ENCODE results near the gene TBX4. TPM values are rescaled to one million over a fixed set of nuclear protein-coding genes. Genes with fewer than 3 reads are reported as not detected.

The TBX4 gene
- polyA plus RNA-seq, 3 donors = not detected

DNA sequence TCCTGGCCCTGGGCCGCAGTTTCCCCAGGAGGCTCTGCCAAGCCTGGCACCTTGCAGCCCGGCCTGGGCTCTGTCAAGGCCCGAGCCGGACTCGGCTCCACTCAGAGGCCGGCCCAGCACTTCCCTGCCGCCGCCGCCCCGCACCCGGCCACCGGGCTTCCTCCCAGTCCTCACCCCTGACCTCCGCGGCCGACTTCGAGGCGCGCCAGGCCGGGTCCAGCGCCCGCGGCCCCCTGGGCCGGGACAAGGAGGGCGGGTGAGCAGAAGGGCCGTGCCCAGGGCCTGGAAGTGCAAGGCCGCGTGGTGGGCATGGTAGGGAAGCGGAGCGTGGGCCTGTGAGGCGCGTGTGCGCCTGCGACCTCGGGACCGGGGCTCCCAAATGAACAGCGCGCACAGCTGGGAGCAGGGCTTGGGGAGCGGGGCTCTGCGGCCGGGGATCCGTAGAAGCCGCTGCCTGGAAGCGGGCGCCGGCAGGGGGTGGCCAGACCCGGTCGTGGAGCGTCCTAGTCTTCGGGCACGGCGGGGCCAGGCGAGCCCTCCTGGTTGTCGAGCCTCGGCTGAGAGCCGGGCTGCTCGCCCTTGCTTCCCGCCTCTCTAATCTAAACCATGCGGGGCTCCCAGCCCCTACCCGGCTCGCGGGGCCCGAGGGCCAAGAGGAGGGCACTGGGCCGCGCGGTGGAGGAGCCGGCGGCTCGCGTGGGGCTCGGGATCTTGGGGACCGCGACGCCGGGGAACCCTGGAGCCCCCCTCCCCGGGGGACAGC is 503 bp upstream of the TBX4 start:
- Histone ChIP-seq H3K79me2 (ENCODE audit: insufficient read depth, low read length) (no peaks in the 10 kb centered on the region), H4K20me1 (ENCODE audit: insufficient read depth, low read length) (no peaks in the 10 kb centered on the region), H3K27ac (ENCODE audit: low read depth in 1 of 2, low read length in 2 of 2) (no peak overlapping the region), H3K4me1 (ENCODE audit: control insufficient read depth in 1 of 2, insufficient read depth in 2 of 2, low read length in 2 of 2) (peaks cover 3 to 14% of the 10 kb centered on the region in 2 donors), H3K4me3 (replicated peaks in 1 of 3; ENCODE audit: low read depth in 2 of 3, low read length in 3 of 3) (peak overlapping the region in 1 of 3 experiments; percentile 17), H3K9me3 (replicated peaks in 1 of 2; ENCODE audit: control insufficient read depth in 1 of 2, insufficient read depth in 1 of 2, low read length in 2 of 2) (peaks cover 8 to 36% of the 10 kb centered on the region in 2 donors), H3K36me3 (replicated peaks in 1 of 2; ENCODE audit: control insufficient read depth in 1 of 2, insufficient read depth in 2 of 2, low read length in 2 of 2) (no peaks in the 10 kb centered on the region), H2AFZ (ENCODE audit: insufficient read depth, low read depth, low read length, poor library complexity, severe bottlenecking) (no peak overlapping the region), H3K4me2 (replicated peaks; ENCODE audit: extremely low read depth, low read length, poor library complexity, severe bottlenecking) (peak overlapping the region; percentile 26), H3K27me3 (ENCODE audit: control insufficient read depth in 2 of 2, insufficient read depth in 2 of 2, low read length in 2 of 2) (peaks cover 83 to 97% of the 10 kb centered on the region in 2 donors), H3K9ac (ENCODE audit: insufficient read depth, low read length, poor library complexity, severe bottlenecking) (no peak overlapping the region)
- Mint-ChIP-seq H3K9me3 (peaks cover 0 to 28% (median 9%) of the 10 kb centered on the region in 7 donors), H3K27me3 (ENCODE audit: low read depth in 3 of 3) (peaks cover 73 to 96% (median 89%) of the 10 kb centered on the region in 3 donors), H3K27ac (no peak overlapping the region), H3K4me1 (peaks cover 19% of the 10 kb centered on the region), H3K4me3 (peak overlapping the region in 1 of 2 donors; percentile 81), H3K36me3 (peaks cover 4 to 5% of the 10 kb centered on the region in 2 donors)
- TF ChIP-seq, protein P1, sequence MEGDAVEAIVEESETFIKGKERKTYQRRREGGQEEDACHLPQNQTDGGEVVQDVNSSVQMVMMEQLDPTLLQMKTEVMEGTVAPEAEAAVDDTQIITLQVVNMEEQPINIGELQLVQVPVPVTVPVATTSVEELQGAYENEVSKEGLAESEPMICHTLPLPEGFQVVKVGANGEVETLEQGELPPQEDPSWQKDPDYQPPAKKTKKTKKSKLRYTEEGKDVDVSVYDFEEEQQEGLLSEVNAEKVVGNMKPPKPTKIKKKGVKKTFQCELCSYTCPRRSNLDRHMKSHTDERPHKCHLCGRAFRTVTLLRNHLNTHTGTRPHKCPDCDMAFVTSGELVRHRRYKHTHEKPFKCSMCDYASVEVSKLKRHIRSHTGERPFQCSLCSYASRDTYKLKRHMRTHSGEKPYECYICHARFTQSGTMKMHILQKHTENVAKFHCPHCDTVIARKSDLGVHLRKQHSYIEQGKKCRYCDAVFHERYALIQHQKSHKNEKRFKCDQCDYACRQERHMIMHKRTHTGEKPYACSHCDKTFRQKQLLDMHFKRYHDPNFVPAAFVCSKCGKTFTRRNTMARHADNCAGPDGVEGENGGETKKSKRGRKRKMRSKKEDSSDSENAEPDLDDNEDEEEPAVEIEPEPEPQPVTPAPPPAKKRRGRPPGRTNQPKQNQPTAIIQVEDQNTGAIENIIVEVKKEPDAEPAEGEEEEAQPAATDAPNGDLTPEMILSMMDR (IDR thresholded peaks at IDR 0.05) = no peak
- intact Hi-C loops (cut with micrococcal nuclease) = no loop called here
- DNase-seq = no peak
- WGBS (ENCODE audit: insufficient coverage) = 2% methylated on average over 74 of the region's 75 CpGs

DNA sequence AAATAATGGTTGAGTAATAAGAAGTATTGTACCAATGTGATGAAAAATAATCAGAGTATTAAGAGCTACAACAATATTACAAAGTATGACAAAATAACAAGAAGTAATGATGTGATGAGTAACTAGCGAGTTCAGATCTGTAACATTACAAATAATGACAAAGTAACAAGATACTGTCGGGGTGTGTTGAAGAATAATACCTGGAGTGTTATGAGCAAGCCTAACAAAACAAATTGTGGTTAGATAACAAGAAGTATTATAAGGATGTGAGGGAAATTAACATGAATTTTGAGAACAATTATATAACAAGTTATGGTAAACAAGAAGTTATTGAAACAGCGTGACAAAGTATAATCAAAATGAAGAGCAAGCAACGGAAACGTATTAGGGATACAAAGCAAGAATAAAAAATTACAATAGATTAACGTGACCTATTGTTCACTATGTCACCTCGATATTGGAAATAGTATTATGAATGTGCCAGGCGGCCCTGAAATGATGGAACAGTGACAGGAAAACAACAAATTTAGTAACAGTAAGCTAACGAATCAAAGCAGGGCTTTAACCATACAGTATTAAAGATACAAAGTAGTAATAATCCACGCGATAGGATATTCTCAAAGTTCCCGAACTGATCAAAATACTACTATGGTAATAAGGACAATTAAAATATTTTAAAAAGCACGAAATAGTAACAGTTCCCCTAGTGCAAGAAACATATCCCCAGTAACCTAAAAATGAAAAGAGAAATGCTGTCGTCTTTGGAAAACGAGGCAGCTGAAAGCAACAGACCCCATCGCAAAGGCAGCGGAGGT is 1.6 kb downstream of the TBX4 start:
- intact Hi-C loops (cut with micrococcal nuclease) = no loop called here
- Histone ChIP-seq H3K27me3 (ENCODE audit: control insufficient read depth in 2 of 2, insufficient read depth in 2 of 2, low read length in 2 of 2) (peaks cover 86 to 97% of the 10 kb centered on the region in 2 donors), H3K4me3 (replicated peaks in 1 of 3; ENCODE audit: low read depth in 2 of 3, low read length in 3 of 3) (no peak overlapping the region), H3K9ac (ENCODE audit: insufficient read depth, low read length, poor library complexity, severe bottlenecking) (no peak overlapping the region), H3K4me1 (ENCODE audit: control insufficient read depth in 1 of 2, insufficient read depth in 2 of 2, low read length in 2 of 2) (peaks cover 8 to 14% of the 10 kb centered on the region in 2 donors), H3K4me2 (replicated peaks; ENCODE audit: extremely low read depth, low read length, poor library complexity, severe bottlenecking) (no peak overlapping the region), H4K20me1 (ENCODE audit: insufficient read depth, low read length) (no peaks in the 10 kb centered on the region), H2AFZ (ENCODE audit: insufficient read depth, low read depth, low read length, poor library complexity, severe bottlenecking) (no peak overlapping the region), H3K9me3 (replicated peaks in 1 of 2; ENCODE audit: control insufficient read depth in 1 of 2, insufficient read depth in 1 of 2, low read length in 2 of 2) (peaks cover 8 to 36% of the 10 kb centered on the region in 2 donors), H3K27ac (ENCODE audit: low read depth in 1 of 2, low read length in 2 of 2) (no peak overlapping the region), H3K79me2 (ENCODE audit: insufficient read depth, low read length) (no peaks in the 10 kb centered on the region), H3K36me3 (replicated peaks in 1 of 2; ENCODE audit: control insufficient read depth in 1 of 2, insufficient read depth in 2 of 2, low read length in 2 of 2) (no peaks in the 10 kb centered on the region)
- 25% methylated on average over 4 of the region's 17 CpGs for WGBS (ENCODE audit: insufficient coverage)
- peaks cover 35% of the 10 kb centered on the region for H3K4me1 Mint-ChIP-seq
- H3K36me3 Mint-ChIP-seq = peaks cover 8 to 12% of the 10 kb centered on the region in 2 donors
- TF ChIP-seq, protein P1 (IDR thresholded peaks at IDR 0.05) = no peak
- no peak for DNase-seq
- H3K4me3 Mint-ChIP-seq = peak overlapping the region in 1 of 2 donors; percentile 93
- peaks cover 0 to 44% (median 12%) of the 10 kb centered on the region in 7 donors for H3K9me3 Mint-ChIP-seq
- peaks cover 82 to 97% (median 94%) of the 10 kb centered on the region in 3 donors for H3K27me3 Mint-ChIP-seq (ENCODE audit: low read depth in 3 of 3)
- H3K27ac Mint-ChIP-seq = no peak overlapping the region
